GM21526 (cell line): ENCODE data around the gene FGF14.

Source experiments
- ATAC-seq: cut with Tn5 transposase; IDR thresholded peaks from one replicate; pipeline ENCODE4 v1.9.1; 2021; ENCODE audit warnings: moderate library complexity; ENCODE audit not compliant: unreplicated experiment, low FRiP score

The FGF14 gene

DNA sequence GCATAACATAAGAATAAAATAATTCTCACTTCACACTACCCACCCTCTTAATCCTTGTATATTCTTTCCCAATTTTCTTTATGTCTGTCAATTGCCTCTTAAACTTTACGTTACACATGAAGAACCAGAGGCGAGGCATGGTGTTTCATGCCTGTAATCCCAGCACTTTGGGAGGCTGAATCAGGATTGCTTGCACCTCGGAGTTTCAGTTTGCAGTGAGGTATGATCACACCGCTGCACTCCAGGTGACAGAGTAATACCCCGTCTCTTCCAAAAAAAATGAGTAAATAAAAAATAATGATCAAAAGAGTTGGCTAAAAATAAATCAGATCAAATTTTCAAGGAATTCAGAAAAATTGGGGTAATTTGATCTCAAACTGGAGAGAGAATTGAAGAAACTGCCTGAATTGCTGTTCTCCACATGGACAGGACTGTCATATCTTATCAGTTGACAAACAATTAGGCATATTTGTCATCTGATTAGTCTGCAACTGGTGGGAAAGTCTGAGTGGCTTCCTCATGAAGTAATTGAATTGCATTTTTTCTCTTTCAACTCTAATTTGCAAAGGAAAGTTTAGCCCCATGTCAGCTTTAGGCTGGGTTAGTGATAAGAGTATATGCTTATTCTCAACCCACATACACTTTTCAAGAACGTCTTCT, 646.5 kb downstream of the FGF14 start:
- no peak for ATAC-seq

DNA sequence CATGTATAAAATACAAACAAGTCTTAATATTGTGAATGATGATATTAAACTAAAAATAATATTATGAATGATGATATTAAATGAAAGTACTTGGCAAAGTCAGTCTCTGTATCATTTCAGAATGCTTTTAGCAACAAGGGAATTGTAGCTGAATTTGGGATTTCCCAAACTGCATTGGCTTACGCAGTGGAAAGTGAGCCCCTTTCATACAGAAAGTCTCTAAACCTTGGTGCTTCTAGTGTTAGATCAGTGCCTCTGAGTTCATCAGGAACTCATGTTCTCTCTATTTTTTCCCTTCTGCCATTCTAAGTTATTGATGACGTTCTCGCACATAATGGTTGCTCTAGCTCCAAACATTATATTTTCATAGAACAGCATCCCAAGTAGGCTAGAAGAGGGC, 649.4 kb downstream of the FGF14 start:
- ATAC-seq, result no peak

DNA sequence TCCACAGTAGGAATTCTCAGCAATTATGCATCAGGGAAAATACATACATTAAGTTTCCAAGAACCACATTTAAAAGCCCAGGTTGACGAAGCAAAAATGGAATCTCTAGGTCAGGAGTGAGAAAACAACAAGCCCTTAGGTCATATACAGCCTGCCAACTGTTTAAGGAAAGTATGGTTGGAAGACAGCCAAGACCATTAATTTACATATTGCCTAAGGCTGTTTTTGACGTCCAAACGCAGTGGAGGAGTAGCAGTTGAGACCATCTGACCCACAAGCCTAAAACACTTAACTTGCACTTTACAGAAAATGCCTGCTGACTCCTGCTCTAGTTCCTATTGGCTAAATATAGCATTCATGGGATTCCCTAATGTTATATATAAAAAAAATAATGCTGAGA, 650.4 kb downstream of the FGF14 start:
- no peak for ATAC-seq

DNA sequence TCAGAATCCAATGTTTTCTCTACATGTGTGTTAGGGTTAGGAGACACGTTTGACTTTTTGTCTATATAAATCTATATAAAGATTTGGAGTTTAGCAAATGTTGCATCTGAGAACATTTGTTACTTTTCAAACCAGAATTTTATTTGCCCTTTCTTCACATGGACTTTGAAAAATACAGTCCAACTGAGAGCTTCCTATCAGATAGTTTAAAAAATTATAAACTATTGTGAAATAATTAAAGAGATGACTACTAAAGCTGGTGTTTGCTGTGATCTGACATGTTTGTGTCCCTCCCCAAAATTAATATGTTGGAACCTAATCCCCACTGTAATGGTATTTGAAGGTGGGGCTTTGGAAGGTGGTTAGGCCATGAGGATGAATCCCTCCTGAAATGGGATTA, 652.3 kb downstream of the FGF14 start:
- ATAC-seq, result no peak

DNA sequence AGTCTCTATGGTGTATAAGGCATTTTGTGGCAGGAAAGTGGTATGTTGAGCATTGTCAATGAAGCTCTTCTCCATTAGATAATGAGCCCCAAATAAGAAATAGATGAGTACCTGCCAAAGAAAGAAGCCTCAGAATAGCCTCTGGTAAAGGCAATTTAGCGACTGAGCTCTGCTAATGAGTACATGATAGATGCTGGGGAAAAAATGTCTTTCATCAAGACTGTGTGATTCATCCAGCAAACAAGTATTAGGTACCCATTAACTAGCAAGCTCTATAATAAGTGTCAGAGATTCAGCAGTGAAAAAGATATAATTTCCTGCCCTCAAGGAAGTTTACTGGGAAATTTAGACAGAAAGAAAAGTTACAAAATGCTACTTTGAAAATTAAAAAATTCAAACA, 654.8 kb downstream of the FGF14 start:
- no peak for ATAC-seq

DNA sequence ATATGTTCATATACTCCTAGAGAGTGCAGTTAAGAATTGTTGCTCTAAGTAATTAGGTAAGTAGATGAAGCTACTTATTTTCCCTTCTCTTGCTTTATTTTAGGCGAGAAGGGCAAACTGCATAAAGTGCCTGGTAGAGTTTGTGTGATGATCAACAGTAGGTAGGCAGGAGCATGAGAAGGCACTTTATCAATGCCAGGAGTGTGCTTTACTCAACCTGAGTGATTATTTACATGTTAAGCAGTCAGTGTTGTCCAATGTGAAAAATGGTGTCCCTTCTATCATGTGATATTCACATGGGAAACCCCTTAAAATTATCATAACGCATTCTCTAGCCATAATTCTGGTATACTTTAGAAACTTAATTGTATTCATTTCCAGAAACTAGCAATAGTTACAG, 655.3 kb downstream of the FGF14 start:
- ATAC-seq, result no peak

DNA sequence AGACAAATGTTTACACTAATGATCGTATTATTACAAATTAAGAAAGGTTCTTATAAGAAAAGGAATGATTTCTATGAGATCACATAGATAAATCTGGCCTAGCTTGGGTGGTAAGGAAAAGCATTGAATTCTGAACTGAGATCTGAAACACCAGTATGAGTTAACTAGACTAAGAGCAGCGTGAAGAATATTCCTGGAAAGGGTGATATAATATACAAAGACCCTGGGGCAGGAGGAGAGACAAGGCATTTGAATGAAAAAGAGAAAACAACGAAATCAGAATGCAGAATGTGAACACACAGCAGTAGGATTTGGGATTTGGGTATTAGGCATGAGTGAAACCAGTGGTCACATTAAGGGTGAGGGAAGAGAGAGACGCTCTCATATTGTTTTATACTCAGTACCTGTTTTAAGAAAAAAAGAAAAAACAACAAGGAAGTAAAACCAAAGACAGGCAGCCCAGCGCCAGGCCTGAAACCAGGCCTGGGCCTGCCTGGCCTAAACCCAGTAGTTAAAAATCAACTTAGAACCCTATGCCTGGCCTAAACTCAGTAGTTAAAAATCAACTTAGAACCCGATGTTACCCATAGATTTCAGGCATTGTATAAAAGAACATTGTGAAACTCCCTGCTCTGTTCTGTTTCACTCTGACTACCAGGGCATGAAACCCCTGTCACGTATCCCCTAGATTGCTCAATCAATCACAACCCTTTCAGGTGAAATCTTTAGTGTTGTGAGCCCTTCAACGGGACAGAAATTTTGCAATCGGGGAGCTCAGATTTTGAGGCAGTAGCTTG, 662.3 kb downstream of the FGF14 start:
- ATAC-seq, result peak; percentile 75

DNA sequence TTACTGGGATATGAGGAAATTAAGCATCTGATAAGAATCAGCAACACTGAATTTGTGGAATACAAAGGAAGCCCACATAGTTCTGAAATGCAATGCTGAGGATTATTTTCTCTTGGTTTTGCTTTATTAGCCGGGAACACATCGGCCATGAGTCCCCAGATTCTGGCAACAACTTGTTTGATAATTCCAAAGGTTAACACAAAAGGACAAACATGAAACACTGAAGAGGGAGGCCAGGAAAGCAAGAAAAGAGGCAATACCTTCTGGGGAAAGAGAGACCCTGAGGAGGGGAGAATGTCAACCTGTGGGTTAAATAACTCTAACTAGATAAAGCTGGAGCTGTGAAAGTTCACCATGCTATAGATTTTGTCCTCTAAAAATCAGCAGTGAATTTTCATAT, 663.5 kb downstream of the FGF14 start:
- no peak for ATAC-seq

DNA sequence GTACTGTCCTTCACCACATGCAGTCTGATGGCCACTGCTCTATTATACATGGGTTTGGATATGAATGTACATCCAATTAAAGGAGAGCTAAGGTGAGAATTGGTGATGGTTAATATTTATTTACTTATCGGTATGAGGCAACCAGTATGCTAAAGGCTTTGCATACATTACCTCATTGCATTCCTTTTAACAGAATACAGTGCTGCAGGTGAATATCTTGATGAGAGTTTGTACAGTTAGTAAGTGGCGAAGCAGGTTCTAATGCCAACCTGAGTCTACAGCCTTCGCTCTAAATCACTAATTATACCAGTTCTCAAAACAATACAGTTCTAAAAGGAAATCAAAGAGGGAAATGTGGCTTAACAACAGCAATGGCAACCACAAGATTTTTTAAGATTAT, 665.3 kb downstream of the FGF14 start:
- ATAC-seq, result no peak

DNA sequence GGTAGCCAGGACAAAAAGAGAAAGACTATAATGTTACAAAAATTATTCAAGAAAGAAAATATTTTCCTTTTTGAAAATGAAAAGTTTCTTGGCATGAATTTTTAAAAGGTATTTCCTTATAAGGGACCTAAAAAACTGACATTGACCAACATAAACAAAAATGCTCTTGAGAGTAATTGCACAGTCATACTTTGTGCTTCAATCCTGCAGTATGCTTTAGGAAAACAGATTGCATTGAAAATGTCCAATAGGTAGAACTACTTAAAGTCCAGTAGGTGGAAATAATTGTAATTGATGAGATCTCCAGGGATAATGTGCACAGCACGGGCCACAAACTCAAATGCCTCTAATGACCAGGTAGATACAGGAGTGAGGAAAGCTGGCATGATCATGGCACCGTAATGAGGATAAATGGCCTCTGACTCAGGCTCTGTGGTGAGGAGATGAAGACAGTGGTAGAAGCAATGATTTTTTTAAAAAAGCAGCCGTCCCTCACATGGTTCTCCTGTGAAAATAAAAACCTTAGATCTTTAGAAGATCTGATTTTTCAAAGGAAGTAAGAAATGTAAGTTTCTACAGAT, 671.3 kb downstream of the FGF14 start:
- no peak for ATAC-seq

DNA sequence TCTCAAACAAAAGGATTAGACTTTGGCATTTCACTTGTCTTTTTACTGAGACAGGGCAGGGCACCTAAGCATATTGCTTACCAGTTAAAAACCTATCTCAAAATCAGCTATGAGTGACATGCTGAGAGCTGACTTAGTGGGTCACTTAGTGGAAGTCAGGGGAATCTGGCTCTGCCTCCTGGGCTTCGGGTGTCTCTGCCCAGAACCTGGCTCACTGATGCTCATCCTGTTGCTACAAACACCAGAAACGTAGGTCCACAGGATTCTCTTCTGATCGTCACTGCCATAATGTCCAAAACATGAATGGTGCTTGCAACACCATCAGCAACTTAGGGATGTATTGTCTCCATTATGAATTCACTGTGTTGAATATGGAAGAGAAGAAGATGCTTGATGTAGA, 673.2 kb downstream of the FGF14 start:
- ATAC-seq, result no peak

DNA sequence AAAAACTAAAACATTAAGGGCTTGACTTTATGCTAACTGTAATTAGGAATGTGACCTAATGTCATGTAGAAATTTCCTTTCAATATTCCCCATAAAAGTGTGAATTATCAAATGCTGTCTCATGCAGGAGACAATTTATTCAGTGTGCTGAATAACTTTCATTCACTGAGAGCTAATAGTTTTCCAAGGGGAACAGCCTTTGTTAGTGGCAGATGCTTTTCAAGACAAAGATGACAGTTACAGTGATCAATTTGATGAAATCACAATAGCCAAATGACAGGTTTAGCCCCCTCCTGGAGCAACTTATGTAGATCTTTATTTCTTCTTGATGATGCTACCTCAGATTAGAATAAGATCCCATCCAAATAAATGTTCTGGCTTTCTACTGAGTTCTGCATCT, 673.8 kb downstream of the FGF14 start:
- ATAC-seq, result no peak

DNA sequence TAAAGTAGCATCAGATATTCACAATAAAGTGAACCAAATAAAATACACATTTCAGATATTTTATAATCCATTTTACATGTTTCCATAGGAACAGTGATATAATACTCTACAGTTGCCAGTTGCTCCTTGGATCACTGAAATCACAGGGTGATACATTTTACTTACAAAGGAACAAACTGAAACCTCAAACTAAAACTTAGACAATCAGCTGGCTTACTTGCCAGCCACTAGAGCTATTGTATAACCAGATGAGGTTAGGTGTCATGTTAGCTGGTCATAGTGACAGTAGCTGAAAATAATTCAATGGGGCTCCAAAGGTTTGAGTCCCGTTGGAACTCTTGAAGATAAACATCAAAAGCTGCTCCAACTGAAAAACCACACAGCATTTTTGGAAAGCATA, 674.7 kb downstream of the FGF14 start:
- ATAC-seq, result no peak

DNA sequence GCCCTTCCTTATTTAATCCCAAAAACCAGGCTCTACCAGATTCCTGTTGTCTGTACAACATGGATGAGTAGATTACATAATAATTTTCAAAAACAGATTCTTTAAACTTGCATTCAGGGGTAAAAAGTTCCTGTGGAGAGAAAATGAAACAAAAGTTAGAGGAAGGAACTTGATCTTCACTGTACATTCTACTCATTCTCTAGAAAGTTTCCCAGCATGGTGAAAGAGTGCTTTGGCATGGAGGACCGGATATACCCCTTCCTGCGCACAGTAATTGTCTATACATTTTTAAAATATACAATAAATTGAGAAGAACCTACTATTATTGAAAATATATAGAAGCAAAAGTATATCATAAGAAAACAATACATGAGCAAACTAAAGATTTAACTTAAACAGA, 675.2 kb downstream of the FGF14 start:
- ATAC-seq, result no peak

DNA sequence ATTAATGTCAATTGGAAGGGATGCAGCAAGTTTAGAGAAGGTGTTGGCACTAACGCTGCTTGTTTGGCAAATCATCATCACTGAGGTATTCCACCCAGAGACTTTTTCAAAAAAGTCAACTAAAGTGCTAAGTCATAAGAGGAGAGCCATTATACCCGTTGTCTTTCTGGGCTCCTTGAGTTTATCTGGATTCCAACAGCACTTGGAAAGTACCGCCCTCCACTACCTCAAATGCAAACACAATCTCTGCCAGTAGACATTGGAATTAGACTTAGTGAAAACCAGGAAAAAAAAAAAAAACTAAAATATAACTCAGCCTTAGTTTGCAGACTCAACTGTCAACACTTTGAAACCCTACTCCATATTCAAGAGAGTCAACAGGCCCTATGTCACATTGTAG, 683.4 kb downstream of the FGF14 start:
- ATAC-seq, result no peak

DNA sequence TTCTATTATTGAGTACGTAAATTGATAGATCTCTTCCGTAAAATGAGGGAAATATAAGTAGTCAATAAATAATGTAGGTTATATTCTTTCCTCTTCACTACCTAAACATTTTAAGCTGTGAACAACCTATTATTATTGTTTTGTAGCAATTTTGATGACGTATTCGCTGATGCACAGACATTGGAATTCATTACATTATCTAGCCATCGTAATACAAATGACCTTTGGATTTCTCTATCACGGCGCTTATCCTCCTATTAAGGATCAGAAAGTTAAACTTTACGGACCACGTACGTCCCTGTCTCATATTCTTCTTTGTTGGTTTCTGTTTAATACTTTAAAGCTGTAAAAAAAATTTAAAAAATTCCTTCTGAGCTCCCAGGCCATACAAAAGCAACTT, 684.5 kb downstream of the FGF14 start:
- ATAC-seq, result no peak

DNA sequence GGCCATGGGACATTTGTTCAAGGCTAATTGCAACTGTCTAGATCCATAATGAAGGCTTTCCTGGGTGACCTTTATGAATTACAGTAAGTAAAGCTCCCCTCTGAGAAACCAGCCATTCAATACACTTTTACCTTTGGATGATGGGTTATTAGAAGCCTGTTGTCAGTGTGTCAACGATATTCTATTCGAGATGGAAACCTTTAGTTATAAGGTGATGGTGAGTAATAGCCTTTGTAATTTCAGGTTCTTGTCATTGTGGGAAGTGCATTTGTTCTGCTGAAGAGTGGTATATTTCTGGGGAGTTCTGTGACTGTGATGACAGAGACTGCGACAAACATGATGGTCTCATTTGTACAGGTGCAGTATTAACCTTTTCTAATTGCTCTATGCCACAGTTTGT, 687.7 kb downstream of the FGF14 start:
- no peak for ATAC-seq

DNA sequence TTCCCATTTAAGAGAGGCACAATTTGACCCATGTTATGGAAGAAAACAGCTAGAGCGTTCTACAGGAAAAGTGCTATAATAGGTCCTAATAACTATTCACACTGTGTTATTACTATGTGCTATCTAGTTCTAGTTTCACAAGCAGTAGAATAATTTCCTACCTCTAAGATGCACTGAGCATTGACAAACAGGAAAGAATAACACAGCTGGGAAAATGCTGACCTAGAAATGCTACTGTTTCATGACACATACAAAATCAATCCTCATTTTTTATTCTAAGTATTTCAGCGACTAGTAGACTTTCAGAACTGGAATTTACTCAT, 689.9 kb downstream of the FGF14 start:
- no peak for ATAC-seq

DNA sequence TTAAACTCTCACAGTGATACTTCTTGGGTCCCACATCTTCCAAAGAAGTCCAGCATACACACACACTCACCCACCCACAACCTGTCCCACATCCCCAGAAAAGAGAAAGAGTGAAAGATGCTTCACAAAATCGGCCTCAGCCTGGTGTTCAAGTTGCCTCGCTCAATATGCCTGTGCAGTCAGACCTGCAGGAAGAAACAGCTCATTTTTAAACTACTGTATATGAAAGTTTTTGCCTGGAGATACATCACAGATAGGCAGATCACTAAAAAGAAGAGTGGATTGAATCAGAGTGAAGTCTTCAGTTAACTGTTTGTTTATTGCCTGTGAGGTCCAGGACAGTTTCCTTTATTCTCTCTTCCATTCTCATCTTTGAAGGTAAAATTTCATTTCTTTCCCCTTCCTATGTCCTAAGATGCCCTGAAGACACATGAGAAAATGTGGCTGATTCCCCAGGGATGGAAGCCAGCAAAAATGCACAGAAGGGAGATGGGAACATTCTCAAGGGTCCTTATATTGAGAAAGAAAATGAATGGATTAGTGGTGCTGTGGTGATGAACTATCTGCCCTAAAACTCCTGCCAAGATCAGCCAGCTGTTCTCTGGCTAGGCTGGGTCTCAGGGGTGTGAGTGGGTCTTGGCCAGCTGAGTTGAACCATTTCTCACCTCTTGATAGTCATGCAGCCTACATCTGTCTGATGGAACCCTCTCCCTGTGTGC, 690.4 kb downstream of the FGF14 start:
- no peak for ATAC-seq

DNA sequence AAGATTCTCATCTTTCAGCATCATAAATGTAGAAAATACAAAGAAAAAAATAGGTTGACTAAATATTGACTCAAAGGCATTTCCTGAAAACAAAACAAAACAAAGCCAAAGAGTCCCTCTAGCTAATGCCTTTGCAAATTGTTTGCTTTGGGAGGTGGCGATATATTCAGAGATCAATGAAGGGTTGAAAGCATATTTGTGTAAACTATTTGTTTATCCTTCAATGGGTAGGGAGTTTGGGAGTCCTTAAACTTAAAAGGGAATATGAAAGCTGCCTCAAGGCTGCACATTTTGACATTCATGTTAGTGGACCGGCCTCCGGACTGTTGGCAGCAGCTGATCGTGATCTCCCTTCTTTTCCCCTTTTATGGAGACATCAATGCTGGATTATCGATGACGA, 691.9 kb downstream of the FGF14 start:
- ATAC-seq, result no peak

DNA sequence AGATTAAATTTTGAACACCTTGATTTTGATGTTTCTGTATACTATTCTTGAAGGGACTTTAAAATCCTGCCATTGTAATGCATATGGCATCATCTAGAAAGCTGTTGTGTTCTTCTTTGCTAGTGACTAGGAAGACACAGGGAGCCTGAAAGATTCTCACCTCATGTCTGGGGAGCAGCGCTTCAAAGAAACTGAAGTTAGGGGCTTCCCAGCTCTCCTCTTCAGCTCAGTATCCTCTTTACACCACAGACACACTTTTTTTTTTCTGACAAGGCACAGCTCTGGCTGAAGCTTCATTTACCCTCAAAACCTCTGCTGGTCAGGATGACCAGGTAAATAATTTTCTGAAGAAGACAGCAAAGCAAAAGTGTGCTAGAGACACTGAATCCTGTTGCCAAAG, 693.7 kb downstream of the FGF14 start:
- ATAC-seq, result no peak

DNA sequence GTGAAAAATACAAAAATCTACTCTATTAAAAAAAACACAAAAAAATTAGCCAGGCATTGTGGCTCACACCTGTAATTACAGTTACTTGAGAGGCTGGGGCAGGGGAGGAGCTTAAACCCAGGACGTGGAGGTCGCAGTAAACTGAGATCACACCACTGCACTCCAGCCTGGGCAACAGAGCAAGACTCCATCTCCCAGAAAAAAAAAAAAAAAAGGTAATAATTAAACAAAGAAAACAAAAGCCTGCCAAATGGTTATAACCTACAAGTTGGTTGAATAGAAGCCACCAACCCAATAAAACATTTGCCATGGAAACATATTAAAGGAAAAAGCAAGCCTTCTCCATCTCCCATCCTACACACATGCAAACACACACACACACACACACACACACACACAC, 694.2 kb downstream of the FGF14 start:
- ATAC-seq, result no peak
